Central memory CD4-positive, alpha-beta T cell (primary cell): ENCODE data around the gene PRPSAP2.
"Not testable (repeated sequence)": the region's sequence is repeated elsewhere in the genome, so short reads cannot be mapped to it uniquely, and the experiment has no call there.

Experiments used
- DNase-seq: peaks from one replicate; pipeline ENCODE4 v3.0.0; 2022
- total RNA-seq, 3 experiments: gene quantifications; one replicate each; lab custom pipeline; 2026; lab: John Stamatoyannopoulos, UW

PRPSAP2 gene, protein sequence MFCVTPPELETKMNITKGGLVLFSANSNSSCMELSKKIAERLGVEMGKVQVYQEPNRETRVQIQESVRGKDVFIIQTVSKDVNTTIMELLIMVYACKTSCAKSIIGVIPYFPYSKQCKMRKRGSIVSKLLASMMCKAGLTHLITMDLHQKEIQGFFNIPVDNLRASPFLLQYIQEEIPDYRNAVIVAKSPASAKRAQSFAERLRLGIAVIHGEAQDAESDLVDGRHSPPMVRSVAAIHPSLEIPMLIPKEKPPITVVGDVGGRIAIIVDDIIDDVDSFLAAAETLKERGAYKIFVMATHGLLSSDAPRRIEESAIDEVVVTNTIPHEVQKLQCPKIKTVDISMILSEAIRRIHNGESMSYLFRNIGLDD
- 36.7 to 48.8 (median 47.0) reads per million in 3 experiments for total RNA-seq

DNA sequence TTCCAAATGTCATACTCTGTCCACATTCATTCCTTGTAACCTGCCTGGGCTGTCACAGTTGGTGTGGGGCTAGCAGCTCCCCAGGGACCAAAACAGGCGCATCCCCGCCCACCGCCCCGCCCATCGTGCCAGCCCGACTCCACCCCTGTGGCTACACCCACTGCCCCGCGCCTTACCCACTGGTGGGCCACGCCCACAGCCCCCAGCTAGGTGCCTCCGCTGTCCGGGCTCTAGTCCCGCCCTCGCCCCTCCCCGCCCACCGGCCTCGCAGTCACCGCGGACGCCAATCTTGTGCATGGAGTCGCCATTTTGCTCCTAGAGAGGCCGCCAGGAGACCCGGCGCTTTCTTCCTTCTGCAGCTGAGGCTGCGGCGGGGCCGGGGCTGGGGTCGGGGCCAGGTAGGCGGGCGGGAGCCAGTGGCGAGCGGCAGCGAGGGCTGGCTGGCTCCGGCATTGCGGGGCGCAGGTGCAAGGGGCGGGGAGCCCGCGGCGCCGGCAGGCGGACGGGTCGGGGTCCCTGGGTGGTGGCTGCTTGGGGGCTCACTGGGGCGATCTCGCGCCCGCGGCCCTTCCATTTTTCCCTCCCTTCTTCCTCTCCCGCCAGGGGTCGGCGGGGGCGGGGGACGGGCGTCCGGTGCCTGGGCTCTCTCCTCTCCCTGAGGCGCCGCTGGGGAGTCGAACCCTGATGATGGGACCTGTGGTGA lies at the start of gene PRPSAP2:
Gene PRPSAP2, plus strand, starts transcription at position 268 of the 703 bp plus-strand sequence. CDS start 7,703 bp downstream, outside the sequence.
- peak; percentile 91 for DNase-seq

DNA sequence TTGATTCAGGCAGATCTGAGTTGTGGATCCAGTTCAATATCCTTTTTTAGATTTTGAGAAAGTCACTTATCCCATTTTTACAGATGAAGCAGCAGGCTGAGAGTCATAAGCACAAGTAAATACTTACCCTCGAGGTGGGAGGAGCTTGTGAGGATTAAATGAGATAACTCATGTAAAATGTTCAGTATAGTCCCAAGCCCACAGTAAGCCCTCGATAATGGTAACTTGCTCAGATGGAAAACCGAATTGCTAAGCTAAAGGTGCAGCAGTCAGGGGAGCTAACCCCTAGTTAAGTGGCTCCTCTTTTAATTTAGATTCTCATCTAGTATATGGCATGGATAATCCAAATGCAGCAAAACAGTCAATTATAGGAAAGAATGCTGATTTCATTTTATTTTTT lies 42.0 kb upstream of the PRPSAP2 start:
- not testable (repeated sequence) for DNase-seq

DNA sequence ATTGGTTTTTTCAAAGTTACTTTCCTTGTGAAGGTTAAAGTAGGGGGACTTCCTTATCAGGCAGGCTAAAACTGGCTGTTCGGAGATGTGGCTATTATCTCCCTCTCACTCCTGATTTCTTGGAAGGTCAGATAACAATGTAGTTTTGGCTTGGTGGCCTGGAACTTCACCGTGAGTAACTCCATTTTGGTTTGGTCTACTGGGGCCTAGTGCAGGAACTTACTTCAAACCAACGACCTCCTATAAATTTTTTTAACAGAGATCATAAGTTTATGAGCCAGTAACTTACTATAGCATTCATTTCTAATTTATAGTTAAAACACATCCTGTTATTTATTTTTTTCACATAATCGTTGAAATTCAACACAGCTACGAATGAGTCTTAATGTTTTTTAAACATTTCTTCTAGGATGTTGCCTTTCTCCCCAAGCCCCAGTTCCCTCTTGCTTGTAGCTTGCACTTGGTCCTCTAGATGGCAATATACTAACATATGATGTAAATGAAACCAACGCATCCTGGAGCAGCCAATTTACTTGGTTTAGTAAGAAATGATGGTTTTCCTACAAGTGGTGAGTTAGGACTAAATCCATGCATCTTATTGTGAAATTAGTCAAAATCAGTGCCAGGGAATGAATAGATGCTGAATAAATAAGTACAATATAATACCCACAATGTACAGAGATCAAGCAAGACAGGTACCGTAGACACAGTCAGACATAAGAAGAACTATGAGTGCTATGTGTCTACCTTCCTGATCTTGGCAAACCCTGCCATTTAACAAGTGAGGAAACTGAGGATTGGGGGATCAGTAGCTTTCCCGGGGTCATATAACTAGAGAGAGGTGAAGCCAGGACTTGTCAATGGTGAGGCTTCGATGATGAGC lies 41.2 kb upstream of the PRPSAP2 start:
- peak; percentile 61 for DNase-seq

DNA sequence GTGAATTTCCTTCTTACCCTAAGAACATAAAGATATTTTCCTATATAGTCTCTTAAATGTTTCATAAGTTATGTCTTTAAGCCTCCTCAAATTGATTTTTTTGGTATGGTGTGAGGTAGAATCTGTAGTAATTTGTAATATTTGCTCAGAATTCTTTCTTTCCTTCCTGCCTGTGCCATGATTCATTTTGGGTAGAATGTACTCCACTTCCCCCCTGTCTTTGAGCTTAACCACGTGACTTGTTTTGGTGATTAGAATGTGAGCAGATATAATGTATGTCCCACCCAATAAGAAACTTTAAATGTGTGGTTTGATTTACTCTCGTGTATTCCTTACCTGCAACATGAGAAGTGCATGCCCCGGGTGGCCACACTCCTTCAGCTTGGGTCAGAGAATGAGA lies 36.5 kb upstream of the PRPSAP2 start:
- not testable (repeated sequence) for DNase-seq

DNA sequence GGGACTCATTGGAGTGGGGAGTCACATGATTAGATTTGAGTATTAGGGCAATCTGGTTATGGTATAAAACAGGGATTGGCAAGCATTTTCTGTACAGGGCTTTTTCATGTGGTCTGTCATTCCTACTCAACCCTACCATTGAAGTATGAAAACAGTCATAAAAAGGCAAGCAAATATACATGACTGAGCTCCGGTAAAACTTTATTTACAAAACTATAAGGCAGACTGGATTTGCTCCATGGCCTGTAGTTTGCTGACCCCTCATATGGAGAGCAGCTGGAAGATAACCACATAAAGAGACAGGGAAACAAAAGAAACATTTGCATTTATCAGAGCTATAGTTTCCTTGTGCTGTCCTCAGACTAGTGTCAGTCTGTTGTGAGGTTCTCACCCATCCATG lies 30.3 kb upstream of the PRPSAP2 start:
- DNase-seq = not testable (repeated sequence)

DNA sequence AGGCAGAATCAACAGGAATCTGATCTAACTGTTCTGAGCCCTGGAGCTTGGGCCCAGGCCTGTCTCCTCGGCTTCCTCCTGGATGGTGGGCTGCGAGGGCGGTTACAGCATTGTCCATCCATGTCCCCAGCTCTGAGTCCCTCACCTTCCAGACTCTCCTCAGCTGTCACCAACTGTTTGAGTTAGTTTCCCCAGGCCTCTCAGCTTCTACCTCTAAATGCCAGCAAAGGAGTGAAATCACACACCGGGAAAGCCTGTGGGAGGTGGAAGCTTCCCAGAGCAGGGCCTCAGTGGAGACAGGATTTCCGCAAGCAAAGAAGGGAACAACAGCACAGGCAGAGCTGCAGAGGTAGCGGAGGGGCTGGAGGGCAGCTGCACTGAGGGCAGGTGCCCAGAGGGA lies 9.4 kb upstream of the PRPSAP2 start:
- DNase-seq = no peak

DNA sequence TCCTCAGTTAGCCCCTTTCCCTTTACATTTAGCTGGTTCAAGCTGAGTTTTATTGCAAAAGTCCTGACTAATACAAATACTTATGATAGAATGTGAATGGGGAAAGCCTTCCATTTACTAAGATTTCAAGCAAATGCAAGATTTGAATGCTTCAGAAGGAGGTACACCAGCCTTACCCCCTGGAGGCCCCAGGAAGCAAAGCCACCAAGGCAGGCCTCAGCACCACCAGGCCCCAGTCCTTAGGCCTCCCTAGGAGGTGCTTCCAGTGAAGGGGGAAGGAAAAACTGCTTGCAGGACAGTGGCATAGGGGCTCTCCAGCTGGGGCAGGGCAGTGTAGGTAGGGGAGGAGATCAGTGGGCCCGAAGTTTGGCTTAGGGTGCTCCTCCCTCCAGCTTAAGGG lies 7.3 kb upstream of the PRPSAP2 start:
- no peak for DNase-seq

DNA sequence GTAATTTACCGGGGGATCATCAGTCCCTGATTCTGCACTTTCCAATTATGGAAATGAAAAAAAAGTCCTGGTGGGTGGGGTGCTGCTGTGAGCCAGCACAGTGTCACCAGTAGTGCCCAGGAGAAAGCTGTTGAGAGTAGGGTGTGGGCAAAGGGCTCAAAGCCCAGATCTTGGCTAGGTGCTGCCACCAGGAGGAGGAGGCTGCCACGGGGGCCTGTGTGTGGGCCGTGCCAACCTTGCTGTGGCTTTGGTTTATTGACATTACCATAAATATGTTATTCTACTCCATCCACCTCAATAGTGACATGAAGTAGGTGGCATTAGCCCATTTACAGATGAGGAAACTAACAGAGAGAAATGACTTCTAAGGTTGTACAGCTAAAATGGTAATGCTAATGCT lies 6.7 kb upstream of the PRPSAP2 start:
- no peak for DNase-seq

DNA sequence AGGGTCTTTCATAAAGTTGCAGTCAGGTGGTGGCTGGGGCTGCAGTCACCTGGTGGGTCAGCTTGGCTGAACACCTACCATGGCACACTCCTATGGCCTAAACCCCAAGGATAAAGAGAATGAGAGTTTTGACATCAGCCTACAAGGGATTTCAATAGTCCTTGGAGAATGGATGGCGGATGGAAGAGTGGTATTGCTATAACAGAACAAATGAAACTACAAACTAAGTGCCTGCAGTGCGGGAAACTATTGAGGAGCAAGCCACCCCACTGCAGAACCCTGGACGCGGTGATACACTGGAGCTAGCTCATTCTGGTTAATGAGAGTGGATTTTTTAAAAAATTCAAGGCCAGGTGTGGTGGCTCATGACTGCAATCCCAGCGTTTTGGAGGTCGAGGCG lies 3.0 kb upstream of the PRPSAP2 start:
- DNase-seq = no peak

DNA sequence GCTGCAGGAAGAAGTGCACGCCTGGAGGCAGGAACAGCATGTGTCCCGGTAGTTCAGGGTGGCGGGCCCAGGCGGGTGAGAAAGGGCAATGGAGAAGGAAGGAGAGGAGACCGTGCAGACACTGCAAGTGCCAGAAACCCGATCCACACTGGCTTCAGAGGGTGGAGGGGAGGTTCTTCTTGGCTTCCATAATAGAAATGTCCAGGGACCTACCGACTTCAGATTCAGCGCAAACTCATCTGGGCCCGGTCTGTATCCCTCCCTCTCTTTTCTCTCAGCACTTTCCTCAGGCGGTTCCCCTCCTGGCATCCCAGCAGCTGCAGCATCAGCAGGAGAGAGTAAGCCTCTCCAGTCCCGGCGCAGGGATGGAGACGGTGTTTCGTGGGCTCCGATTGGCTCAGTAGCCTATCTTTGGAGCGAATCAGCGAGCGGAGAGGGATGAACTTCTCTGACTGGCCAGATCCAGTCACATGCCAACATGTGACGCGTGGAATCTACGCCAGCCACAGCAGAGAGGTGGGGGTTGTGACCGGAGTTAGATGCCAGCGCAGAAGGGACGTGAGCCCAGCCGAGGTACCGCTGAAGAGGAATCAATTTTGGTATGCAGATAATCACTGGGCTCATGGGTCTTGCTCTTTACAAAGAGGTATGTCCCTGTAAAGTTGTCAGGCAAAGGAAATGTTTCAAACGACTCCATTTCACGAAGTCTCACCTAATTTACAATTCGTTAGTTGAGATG lies 1.9 kb upstream of the PRPSAP2 start:
- DNase-seq = peak; percentile 87

DNA sequence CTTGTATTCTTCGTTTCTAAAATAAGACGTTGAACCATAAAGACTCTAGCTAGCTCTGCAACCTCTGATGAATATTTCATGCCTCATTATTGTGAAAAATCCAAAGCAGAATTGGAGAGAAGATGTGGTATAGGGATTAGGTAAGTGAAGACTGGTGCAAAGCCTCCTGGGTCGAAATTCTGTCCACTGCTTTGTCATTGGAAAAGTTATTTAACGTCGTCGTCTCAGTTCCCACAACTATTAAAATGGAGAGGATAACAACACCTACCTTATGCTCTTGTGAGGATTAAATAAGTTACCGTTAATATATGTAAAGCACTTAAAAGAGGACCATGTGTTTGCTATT lies 1.4 kb upstream of the PRPSAP2 start:
- no peak for DNase-seq

DNA sequence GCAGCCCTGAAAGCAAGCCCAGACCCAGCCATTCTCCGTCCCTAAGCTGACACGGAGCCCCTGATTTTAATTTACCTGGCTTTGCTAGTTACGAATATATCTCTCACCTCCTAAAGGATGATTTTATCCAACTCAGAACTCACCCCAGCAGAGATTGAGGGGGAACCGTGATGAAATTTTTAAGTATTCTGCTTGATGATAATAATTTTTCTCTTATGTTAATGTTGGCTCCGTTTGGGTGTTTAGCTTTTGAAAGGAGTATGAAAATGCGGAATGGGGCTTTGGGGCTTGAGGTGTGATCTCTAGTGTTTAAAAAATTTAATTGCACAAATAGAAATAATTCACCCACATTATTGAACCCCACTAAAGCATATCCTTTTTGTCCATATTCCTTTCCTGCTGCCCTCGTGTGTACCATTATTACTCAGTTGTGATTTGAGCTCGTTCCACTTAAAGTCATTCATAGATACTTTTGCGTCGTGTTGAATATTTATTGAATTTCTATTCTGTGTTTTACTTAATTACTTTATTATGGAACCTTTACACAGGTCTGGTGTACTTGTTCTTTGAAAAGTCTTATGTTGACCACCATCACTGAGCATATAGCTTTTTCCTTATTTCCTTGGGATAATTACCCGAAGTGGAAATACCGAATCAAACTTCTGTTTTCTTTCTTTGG lies 775 bp downstream of the PRPSAP2 start:
- no peak for DNase-seq

DNA sequence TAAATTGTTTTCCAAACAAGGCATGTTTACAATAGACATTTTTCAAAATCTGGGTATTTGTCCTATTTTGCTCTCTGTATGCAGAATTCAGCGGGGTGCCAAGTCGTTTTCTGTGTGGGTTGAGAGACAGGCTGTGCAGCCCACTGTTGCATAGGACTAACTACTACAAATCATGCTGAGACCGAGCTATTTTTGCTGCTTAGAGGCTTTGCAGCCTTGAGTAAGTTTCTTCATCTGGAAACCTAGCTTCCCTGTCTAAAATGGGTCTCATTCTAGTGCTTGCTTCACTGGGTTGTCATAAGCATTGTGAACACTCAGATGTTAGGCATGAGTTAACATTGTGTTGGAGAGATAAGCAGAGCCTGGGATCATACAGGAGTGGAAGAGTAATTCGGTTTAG lies 1.3 kb downstream of the PRPSAP2 start:
- DNase-seq = no peak

DNA sequence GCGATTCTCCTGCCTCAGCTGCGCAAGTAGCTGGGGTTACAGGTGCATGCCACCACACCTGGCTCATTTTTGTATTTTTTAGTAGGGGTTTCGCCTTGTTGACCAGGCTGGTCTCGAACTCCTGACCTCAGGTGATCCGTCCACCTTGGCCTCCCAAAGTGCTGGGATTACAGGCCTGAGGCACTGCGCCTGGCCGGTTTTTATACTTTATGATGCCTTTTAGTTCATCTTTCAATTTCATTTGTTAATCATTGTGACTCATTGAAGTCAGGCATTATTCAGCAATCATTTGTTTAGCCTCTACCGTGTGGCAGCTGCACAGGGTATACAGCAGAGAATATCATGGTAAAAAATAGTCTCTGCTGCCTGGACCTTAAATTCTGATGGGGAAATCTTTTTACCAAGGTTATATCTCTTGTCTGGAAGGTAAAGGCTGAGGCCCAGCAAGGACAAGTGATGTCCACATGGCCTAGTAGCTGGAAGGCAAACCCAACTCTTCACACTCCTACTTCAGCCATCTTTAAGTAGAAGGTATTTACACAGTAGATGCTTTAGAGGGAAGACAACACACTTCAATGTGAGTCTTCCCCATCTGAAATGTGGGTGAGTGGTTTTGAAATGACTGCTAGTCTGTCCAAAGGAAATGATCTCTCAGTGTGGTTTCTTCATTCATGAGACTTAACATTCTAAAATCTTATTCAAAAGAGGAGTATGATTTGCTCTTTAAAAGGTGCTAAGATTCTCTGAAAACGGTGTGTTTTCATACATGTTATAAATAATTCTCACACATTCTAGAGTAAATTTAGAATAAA lies 2.4 kb downstream of the PRPSAP2 start:
- DNase-seq = no peak

DNA sequence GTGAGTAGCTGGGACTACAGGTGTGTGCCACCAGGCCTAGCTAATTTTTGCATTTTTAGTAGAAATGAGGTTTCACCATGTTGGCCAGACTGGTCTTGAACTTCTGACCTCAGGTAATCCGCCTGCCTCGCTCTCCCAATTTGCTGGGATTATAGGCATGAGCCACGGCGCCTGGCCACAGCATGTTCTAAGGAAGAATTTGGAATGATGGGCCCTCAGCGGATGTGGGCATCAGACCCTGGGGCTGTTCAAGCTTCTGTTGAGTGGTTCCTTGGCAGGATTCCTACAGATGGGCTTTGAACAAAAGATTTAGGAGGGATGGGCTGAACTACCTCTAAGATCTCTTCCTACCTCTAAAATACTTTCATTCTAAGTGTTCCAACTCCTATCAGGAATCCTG lies 4.1 kb downstream of the PRPSAP2 start:
- no peak for DNase-seq

DNA sequence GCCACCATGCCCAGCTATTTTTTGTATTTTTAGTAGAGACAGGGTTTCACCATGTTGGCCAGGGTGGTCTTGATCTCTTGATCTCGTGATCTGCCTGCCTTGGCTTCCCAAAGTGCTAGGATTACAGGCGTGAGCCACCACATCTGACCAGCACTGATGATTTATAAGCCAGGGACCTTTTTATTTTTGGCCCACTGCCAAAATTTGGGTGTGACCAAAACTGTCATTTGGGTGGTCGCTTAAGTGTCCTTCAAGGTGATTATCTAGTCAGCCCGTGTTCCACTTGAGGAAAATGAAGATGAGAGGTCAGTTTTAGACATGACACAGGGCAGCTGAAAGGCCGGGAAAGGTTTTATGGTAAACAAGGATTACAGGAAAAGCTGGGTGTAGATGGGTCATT lies 7.1 kb downstream of the PRPSAP2 start:
- not testable (repeated sequence) for DNase-seq

DNA sequence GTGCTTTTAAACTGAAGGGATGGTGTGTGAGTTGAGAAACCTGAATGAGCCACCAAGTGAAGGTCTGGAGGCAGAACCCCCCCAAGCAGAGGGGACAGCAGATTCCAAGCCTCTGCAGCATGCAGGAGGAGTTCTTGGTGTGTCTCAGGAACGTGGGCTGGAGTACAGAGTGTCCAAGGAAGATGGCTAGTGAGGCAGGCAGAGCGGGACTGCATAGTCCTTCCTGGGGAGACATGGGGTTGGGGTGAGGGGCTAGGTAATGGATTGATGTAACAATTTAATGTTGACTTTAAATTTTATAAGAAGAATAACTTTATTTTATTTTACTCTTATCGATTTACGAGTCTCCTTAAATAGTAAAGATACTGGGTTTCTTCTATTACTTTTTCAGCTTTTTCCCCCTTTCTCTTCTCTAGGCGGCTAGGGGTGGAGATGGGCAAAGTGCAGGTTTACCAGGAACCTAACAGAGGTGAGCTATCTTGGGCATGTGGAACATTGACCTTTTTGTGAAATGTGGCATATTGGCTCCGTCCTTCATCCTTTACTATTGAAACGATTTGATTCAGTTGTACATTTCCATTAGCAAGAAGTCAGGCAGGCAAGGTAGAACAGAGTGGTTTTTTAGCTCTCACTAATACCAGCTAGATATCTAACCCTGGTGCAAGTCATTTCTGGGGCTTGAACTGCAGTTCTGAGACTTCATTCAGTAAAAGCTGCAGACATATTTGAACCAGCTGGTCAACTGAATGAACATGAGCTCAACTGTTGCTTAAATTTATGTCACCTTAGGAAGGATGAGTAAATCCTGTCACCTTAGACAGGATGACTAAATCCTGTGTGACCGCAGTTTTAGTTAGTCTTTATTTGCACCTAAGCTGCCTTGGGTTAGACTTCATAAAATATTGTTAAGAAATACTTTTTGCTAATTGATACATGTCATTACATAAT lies 9.2 kb downstream of the PRPSAP2 start:
- DNase-seq = no peak

DNA sequence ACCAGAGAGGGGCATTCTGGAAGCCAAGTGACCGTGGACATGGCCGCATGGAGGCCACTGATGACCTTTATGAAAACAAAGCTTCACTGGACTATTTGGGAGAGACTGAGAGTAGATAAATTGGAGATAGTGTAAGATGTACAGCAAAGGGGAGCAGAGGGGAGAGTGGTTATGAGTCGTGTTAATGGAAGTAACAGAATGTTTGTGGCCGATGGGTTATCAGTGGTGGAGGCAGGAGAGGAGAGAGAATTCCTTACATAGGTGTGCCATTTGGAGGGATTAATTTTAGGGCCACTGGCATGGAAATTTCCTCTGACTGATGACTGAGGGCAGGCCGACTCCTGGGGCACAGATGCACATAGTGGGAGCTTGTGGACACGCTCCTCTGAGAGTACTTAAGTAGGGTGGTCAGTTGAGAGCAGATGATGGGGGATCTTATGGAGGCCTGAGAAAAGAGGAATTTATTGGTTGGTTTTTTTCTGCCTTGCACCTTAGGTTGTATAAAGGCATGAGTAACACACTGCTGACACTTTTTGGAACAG lies 19.2 kb downstream of the PRPSAP2 start:
- DNase-seq = no peak

DNA sequence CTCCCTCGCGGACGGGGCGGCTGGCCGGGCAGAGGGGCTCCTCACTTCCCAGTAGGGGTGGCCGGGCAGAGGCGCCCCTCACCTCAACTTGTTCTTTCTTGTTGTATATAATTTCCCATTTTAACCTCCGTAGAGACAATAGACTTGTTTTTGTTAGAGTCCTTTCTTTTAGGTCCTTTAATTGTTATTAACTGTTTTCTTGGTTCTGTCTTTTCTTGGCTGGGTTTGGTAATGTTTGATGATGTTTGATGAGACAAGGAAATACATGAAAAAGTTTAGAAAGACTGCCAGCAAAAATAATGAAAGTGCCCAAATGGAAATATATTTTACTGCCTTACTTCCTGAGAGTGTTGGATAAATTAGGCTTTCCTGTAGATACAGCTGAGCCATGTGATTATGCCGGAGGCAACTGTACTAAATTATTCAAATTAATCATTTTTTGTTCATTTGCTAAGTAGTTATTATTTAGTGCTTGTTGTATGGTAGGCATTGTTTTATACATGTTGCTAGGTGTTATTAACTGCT lies 30.9 kb downstream of the PRPSAP2 start:
- no peak for DNase-seq
